HepG2 (cell line): ENCODE results near the gene SLC25A22. TPM values are rescaled to one million over a fixed set of nuclear protein-coding genes. Genes with fewer than 3 reads are reported as not detected.
A peak's percentile ranks its signal among the peaks of the same experiment; 100 is the strongest.

Experiments used
- ARNTL ChIP-seq: sonication (generic); formaldehyde crosslinking; IDR thresholded peaks from 2 replicates; pipeline ENCODE4 v1.4.0; 2020; ENCODE audit warnings: mild to moderate bottlenecking, missing genetic modification reagents
- ATF7-NPFF ChIP-seq: sonication (generic); formaldehyde crosslinking; IDR thresholded peaks from 2 replicates; pipeline ENCODE4 v1.8.1; 2023; ENCODE audit warnings: mild to moderate bottlenecking, low read depth, missing genetic modification reagents, moderate library complexity
- DMAP1 ChIP-seq: IDR thresholded peaks from 2 replicates; pipeline ENCODE4 v1.6.1; 2016
- ERF ChIP-seq: IDR thresholded peaks from 2 replicates; pipeline ENCODE4 v1.6.1; 2018; ENCODE audit warnings: missing biosample characterization, missing genetic modification reagents
- FIP1L1 ChIP-seq: fragments of 200-400 bp; formaldehyde crosslinking; IDR thresholded peaks from 2 replicates; pipeline ENCODE4 v1.6.1; 2018; ENCODE audit warnings: low read depth, mild to moderate bottlenecking, low read length, moderate library complexity, borderline replicate concordance; ENCODE audit not compliant: insufficient read depth
- IRF2 ChIP-seq: IDR thresholded peaks from 2 replicates; pipeline ENCODE4 v1.6.1; 2018; ENCODE audit warnings: missing genetic modification reagents, missing compliant biosample characterization
- KMT2A ChIP-seq: sonication (generic); formaldehyde crosslinking; IDR thresholded peaks from 2 replicates; pipeline ENCODE4 v1.4.0; 2020; ENCODE audit warnings: missing genetic modification reagents
- SMAD9 ChIP-seq: sonication (generic); formaldehyde crosslinking; IDR thresholded peaks from 2 replicates; pipeline ENCODE4 v1.5.1; 2020; ENCODE audit warnings: mild to moderate bottlenecking, missing genetic modification reagents
- SOX5 ChIP-seq: IDR thresholded peaks from 2 replicates; pipeline ENCODE4 v1.6.1; 2016; ENCODE audit warnings: borderline replicate concordance
- ZFP36 ChIP-seq: fragments of 150-350 bp; IDR thresholded peaks from 2 replicates; pipeline ENCODE4 v1.6.1; 2018; ENCODE audit warnings: borderline replicate concordance, low read length, low read depth; ENCODE audit not compliant: partially characterized antibody
- ZNF207 ChIP-seq: fragments of 450-650 bp; IDR thresholded peaks from 2 replicates; pipeline ENCODE4 v1.6.1; 2016; ENCODE audit warnings: antibody characterized with exemption, borderline replicate concordance
- ZNF678 ChIP-seq: sonication (generic); formaldehyde crosslinking; IDR thresholded peaks from 2 replicates; pipeline ENCODE4 v1.4.0; 2020; ENCODE audit warnings: mild to moderate bottlenecking, missing genetic modification reagents
- ZNF724P ChIP-seq: sonication (generic); formaldehyde crosslinking; IDR thresholded peaks from 2 replicates; pipeline ENCODE4 v1.8.0; 2022; ENCODE audit warnings: missing genetic modification reagents, borderline replicate concordance
- ZNF883 ChIP-seq: sonication (generic); formaldehyde crosslinking; IDR thresholded peaks from 2 replicates; pipeline ENCODE4 v1.5.1; 2020; ENCODE audit warnings: mild to moderate bottlenecking, missing genetic modification reagents; ENCODE audit errors: not compliant biosample characterization
- polyA plus RNA-seq, 8 experiments: library from polyadenylated mRNA; depleted of rRNA in 3 of 8; stranded (reverse) in 7 of 8; unstranded in 1 of 8; fragments of >200 nt; fragmentation: Illumina TruSeq in 4 of 8; extraction: Trizol in 4 of 8; gene quantifications; 2 replicates each; pipeline versions ENCODE4 v1.2.1 to v1.2.3, GENCODE V29; 2011 to 2016; ENCODE audit warnings: low read depth in 4 of 8, missing spikeins in 1 of 8, mixed read lengths in 1 of 8; ENCODE audit not compliant: insufficient read depth in 1 of 8
- total RNA-seq, 5 experiments: library from RNA; depleted of rRNA; stranded (reverse); fragments of >200 nt; fragmentation: Illumina TruSeq; extraction: Trizol; gene quantifications; 2 replicates each; pipeline ENCODE4 v1.2.3, GENCODE V29; 2016; ENCODE audit warnings: low read depth in 1 of 5
- TF ChIP-seq, protein P1 (sequence below): sonication (generic); formaldehyde crosslinking; IDR thresholded peaks from 2 replicates; pipeline ENCODE4 v1.4.0; 2020; ENCODE audit warnings: mild to moderate bottlenecking, missing genetic modification reagents, borderline replicate concordance
- TF ChIP-seq, protein P2 (sequence below): sonication (generic); formaldehyde crosslinking; IDR thresholded peaks from 2 replicates; pipeline ENCODE4 v1.5.1; 2020; ENCODE audit warnings: missing genetic modification reagents, mild to moderate bottlenecking, borderline replicate concordance
- TF ChIP-seq, protein P3 (sequence below), 2 experiments: sonication (generic) in 1 of 2; formaldehyde crosslinking in 1 of 2; IDR thresholded peaks; 2 replicates each; pipeline versions ENCODE4 v1.4.0 to v1.6.1; 2016 to 2020; ENCODE audit warnings: borderline replicate concordance in 1 of 2, low read depth in 1 of 2, mild to moderate bottlenecking in 1 of 2, missing genetic modification reagents in 1 of 2

Gene SLC25A22
- total and polyA plus RNA-seq, 2 of the 13 experiments (the other 11 are each of a cell fraction or from before 2014, with no cell fraction given): 12.4 to 19.2 TPM

DNA sequence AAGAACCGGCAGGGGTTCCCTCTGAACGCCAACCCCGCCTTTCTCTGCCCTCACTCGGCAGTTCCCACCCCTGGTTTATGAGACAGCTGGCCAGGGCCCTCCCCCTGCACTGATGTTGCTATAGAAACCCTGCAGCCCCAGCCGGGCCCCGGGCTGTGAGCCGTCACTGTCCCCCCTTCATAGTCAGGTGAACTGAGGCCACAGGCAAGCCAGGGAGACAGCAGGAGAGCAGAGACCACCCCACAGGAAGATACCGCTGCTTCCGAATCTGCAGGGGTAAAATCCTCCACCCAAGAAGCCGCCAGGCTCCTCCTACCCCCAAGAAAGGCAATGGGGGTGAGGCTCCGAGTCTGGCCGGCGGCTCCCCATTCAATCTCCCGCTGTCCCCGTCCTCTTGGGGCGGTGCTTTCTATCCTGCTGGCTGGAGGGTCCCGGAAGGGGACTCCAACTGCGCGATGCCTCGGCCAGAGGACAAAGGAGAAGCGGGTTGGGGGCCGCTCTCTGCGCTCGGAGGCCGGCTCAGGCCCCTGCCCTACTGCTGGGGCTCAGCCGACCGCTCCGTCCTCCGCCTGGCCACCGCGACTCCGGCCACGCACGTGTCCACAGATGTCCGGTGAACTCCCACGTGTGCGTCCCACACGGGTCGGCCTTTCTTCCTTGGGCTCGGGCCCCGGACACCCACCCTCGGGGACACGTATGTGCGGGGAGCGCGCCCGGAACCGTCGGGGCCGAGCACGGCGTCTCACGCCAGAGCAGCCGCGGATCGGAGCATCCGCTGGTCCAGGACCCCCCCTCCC lies 587 bp downstream of the SLC25A22 start (continued):
- peak; percentile 87 for TF ChIP-seq DMAP1 (CRISPR knock-in tag)
- TF ChIP-seq ERF (CRISPR knock-in tag): 0 out of 2 replicates have a peak, but pooled peaks have one; percentile 9
- TF ChIP-seq, protein P1, sequence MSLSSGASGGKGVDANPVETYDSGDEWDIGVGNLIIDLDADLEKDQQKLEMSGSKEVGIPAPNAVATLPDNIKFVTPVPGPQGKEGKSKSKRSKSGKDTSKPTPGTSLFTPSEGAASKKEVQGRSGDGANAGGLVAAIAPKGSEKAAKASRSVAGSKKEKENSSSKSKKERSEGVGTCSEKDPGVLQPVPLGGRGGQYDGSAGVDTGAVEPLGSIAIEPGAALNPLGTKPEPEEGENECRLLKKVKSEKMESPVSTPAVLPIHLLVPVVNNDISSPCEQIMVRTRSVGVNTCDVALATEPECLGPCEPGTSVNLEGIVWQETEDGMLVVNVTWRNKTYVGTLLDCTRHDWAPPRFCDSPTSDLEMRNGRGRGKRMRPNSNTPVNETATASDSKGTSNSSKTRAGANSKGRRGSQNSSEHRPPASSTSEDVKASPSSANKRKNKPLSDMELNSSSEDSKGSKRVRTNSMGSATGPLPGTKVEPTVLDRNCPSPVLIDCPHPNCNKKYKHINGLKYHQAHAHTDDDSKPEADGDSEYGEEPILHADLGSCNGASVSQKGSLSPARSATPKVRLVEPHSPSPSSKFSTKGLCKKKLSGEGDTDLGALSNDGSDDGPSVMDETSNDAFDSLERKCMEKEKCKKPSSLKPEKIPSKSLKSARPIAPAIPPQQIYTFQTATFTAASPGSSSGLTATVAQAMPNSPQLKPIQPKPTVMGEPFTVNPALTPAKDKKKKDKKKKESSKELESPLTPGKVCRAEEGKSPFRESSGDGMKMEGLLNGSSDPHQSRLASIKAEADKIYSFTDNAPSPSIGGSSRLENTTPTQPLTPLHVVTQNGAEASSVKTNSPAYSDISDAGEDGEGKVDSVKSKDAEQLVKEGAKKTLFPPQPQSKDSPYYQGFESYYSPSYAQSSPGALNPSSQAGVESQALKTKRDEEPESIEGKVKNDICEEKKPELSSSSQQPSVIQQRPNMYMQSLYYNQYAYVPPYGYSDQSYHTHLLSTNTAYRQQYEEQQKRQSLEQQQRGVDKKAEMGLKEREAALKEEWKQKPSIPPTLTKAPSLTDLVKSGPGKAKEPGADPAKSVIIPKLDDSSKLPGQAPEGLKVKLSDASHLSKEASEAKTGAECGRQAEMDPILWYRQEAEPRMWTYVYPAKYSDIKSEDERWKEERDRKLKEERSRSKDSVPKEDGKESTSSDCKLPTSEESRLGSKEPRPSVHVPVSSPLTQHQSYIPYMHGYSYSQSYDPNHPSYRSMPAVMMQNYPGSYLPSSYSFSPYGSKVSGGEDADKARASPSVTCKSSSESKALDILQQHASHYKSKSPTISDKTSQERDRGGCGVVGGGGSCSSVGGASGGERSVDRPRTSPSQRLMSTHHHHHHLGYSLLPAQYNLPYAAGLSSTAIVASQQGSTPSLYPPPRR: 0 out of 2 replicates have a peak, but pooled peaks have one; percentile 24
- TF ChIP-seq, protein P2, sequence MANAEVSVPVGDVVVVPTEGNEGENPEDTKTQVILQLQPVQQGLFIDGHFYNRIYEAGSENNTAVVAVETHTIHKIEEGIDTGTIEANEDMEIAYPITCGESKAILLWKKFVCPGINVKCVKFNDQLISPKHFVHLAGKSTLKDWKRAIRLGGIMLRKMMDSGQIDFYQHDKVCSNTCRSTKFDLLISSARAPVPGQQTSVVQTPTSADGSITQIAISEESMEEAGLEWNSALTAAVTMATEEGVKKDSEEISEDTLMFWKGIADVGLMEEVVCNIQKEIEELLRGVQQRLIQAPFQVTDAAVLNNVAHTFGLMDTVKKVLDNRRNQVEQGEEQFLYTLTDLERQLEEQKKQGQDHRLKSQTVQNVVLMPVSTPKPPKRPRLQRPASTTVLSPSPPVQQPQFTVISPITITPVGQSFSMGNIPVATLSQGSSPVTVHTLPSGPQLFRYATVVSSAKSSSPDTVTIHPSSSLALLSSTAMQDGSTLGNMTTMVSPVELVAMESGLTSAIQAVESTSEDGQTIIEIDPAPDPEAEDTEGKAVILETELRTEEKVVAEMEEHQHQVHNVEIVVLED (CRISPR knock-in tag): peak; percentile 77
- peak; percentile 16 for TF ChIP-seq ZNF883
- 0 out of 2 replicates have a peak, but pooled peaks have one; percentile 63 for TF ChIP-seq SMAD9 (CRISPR knock-in tag)
- TF ChIP-seq SOX5 (CRISPR knock-in tag): 0 out of 2 replicates have a peak, but pooled peaks have one; percentile 6
- no peak for TF ChIP-seq ZNF207
- 0 out of 2 replicates have a peak, but pooled peaks have one; percentile 56 for TF ChIP-seq ZNF678
- peak; percentile 15; the same call in 1 of the 2 replicates for TF ChIP-seq KMT2A (CRISPR knock-in tag)
- TF ChIP-seq IRF2 (CRISPR knock-in tag): peak; percentile 3; the same call in 1 of the 2 replicates
- TF ChIP-seq ARNTL (CRISPR knock-in tag): peak; percentile 57; the same call in 1 of the 2 replicates
- no peak for TF ChIP-seq ZFP36
- TF ChIP-seq ZNF724P (CRISPR knock-in tag): 0 out of 2 replicates have a peak, but pooled peaks have one; percentile 16
- TF ChIP-seq, protein P3, sequence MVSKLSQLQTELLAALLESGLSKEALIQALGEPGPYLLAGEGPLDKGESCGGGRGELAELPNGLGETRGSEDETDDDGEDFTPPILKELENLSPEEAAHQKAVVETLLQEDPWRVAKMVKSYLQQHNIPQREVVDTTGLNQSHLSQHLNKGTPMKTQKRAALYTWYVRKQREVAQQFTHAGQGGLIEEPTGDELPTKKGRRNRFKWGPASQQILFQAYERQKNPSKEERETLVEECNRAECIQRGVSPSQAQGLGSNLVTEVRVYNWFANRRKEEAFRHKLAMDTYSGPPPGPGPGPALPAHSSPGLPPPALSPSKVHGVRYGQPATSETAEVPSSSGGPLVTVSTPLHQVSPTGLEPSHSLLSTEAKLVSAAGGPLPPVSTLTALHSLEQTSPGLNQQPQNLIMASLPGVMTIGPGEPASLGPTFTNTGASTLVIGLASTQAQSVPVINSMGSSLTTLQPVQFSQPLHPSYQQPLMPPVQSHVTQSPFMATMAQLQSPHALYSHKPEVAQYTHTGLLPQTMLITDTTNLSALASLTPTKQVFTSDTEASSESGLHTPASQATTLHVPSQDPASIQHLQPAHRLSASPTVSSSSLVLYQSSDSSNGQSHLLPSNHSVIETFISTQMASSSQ (IDR thresholded peaks at IDR 0.05; ENCODE audit: low read depth): no peak
- TF ChIP-seq, protein P3 (CRISPR knock-in tag; IDR thresholded peaks at IDR 0.05; ENCODE audit: borderline replicate concordance): 0 out of 2 replicates have a peak, but pooled peaks have one; percentile 27
- peak; percentile 58; the same call in 1 of the 2 replicates for TF ChIP-seq ATF7-NPFF (CRISPR knock-in tag)
- TF ChIP-seq FIP1L1: no peak
